GM19099 (cell line): ENCODE results near the gene PCBP3.

Experiments
- POLR2A ChIP-seq: IDR thresholded peaks from 3 replicates; pipeline ENCODE4 v1.6.1; 2011; ENCODE audit warnings: low read depth; ENCODE audit not compliant: insufficient read length; ENCODE audit errors: extremely low read depth

Gene PCBP3

DNA sequence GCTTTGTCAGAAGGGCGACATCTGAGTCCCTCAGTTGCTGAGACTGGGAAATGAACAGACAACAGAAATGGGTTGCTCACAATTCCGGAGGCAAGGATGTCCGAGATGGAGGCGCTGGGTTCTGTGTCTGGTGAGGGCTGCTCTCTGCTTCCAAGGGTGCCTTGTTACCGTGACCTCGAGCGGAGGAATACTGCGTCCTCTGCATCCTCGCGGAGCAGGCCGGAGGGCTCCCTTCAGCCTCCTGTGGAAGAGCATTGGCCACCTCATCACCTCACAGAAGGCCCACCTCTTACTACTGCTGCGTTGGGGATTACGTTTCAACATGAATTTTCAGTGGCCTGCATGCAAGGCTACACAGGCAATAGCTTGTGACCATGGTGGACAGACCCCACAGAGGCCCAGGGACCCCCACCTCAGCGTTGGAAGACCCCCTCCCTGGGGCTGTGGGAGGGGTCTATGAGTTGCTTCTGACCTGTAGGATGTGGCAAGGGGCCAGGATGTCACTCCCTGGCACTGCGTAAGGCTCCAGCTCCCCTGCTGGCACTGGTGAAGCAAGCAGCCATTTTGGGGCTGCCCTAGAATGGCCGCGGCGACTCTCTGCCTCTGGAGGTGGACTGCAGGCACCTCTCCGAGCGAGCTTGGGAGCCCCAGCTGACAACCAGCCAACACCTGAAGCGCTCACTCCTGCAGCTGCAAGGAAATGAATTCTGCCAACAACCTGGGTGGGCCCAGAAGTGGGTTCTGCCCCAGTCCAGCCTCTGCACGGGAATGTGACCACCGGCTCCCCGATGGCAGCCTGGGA, 301.7 kb downstream of the PCBP3 start:
- TF ChIP-seq POLR2A = no peak

- TF ChIP-seq POLR2A = no peak
Measured at GRCh38 chr21:45945868-45946210, 302.3 kb downstream of the PCBP3 start.

DNA sequence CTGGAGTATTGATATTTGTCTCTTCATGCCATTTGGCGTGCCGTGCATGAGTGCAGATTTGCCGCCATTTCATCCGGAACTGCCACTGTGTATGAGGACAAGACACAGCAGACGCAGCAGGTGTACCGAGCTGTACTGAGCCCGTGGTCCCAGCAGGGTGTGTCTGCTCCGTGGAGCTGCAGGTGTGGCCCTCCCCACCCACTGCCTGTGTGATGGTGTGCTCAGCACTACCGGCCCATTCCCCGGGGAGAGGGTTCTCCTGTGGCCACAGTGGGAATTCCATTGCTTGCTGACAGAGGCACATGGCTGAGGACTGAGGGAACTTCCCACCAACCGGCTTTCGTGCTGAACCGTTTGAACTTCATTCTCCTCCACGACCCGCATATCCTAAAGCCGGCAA, 303.8 kb downstream of the PCBP3 start:
- TF ChIP-seq POLR2A = no peak

GRCh38 chr21:45947716-45948255, 304.3 kb downstream of the PCBP3 start:
- TF ChIP-seq POLR2A = no peak

DNA sequence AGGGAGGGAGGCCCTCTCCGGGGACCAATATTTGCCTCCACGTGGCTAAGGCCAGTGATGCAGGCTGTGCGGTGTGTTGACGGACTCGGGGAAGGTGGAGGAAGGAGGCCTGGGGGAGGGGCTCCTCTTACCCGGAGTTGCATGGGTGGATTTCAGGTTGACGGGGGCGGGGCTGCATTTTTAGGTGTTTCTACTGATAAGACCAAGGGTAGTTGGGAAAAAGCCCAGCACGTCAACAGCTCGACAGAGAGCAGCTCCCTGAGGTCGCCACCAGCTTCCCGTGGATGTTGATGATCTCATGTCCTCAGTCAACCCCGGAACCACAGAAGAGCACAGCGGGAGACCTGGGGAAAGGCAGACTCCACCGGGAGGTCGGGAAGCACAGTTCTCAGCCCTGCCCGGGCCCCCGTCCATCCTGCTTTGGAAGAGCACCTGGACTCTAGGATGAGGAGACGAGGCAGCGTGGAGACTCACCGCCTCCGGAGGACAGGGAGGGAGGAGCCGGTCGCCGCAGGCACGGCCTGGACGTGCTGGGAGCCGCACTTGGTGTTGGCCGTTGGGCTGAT, 305.1 kb downstream of the PCBP3 start:
- TF ChIP-seq POLR2A = no peak

DNA sequence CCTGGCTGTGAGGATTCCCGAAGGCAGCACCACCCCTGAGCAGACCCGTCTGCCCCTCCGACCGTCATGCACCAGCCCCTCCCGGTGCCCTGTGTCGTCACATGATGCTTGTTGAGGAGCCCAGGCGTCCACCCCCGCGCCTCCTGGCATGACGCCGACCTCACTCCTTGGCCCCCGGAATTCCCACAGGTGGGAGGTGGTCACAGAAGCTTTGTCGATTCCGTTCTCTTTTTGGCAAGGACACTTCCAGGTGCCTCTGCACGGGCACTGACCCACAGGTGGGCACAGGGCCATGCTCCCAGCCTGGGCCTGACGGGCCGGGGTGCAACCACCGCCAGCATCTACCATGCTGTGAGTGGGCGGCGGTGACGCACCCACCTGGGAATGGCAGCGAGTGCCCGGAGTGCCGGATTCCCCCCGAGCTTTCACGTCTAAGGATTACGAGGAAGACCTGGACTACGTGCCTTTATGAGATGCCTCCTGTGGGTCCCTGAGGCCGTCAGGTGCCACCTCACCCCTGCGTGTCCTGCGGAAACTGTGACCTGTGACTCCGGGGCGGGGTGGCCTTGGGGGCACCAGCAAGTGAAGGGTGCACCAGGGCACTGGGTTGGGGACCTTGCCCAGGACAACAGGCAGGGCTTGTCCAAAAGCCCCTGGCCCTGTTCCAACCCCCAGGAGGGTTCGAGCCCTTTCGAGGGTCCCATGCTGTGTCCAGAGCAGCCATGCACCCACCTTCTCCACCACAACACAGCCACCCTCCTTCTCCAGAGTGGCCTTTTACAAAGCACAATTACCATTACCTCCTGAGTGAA, 306.6 kb downstream of the PCBP3 start:
- TF ChIP-seq POLR2A = no peak

DNA sequence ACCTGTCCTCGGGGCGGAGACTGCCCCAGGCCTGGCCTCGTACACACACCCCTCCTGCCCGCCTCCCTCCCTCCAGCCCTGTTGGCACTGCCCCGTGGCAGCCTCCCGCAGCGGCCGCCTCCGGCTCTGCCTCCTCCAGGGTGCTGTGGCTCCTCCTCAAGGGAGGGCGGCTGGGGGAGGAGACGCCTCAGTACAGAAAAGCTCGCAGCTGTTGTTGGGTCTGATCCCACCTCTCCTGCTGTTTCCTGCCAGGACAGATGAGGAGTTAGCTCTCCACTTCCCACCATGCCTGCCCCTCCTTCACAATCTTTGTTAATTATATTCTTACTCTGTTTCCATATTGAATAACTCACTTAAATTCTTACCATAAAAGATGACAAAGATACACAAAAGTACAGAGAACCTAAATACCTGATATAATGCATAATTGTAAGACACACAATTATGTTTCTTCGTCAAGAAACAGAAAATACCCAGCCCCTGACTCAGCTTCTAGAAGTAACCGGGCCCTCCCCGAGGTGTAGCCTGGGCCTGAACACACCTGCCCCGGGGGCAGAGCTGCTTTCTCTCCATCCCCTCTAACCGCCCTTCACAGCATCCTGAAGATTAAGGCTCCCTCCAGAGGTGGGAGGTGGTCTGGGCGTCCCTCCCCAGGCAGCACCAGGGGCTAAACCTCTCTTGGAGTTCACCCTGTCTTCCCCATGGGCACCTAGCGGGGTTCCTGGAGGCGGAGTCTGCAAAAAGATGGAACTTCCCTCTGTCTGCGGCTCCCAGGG, 307.4 kb downstream of the PCBP3 start:
- no peak for TF ChIP-seq POLR2A

- no peak for TF ChIP-seq POLR2A
Measured at GRCh38 chr21:45951676-45952075, 308.2 kb downstream of the PCBP3 start.

- TF ChIP-seq POLR2A = no peak
Measured at GRCh38 chr21:45952974-45953373, 309.4 kb downstream of the PCBP3 start.

GRCh38 chr21:45954261-45954660, 310.7 kb downstream of the PCBP3 start:
- TF ChIP-seq POLR2A = no peak

DNA sequence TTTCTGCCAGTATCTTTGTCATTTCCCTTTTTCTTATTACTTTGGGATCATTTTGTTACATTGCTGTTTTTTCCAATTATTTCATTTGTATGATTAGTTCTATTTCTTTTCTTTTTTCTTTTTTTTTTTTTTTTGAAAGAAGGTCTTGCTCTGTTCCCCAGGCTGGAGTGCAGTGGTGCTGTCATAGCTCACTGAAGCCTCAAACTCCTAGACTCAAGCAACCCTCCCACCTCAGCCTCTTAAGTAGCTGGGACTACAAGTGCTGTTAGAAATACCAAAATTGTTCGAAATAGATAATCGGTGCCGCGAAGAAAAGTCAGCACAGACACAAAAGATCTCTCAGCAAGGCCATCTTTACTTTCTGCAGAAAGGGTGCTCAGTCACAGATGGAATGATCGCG, 311.4 kb downstream of the PCBP3 start:
- no peak for TF ChIP-seq POLR2A

- no peak for TF ChIP-seq POLR2A
Measured at GRCh38 chr21:45957551-45957950, 314.0 kb downstream of the PCBP3 start.

- TF ChIP-seq POLR2A = no peak
Measured at GRCh38 chr21:45957981-45958600, 314.6 kb downstream of the PCBP3 start.

- TF ChIP-seq POLR2A = no peak
Measured at GRCh38 chr21:45959182-45959581, 315.7 kb downstream of the PCBP3 start.

GRCh38 chr21:45959779-45960390, 316.4 kb downstream of the PCBP3 start:
- no peak for TF ChIP-seq POLR2A
